Activated T-cell treated with anti-CD3 and anti-CD28 coated beads for 1 hour (primary cell): ENCODE measurements around the gene SPATA17.

Source experiments
- DNase-seq: peaks from one replicate; pipeline ENCODE4 v3.0.0-alpha.2; 2020; ENCODE audit warnings: low read depth

Gene SPATA17

DNA sequence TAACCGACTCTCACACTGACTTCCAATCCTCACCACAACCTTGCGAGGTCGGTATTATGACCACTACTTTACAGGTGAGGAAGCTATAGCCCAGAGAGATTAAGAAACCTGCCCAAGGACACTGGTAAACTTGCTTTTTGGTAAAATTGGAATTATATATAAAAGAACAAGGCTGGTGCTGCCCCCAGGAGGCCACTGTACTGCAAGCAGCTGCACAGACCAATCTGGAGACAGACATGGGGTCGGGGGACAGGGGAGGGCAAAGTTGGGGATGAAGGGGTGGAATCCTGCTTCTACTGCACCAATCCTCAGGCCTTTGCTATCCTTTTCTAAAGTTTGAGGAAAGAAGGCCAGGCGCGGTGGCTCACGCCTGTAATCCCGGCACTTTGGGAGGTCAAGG, 280.8 kb downstream of the SPATA17 start:
- no peak for DNase-seq

DNA sequence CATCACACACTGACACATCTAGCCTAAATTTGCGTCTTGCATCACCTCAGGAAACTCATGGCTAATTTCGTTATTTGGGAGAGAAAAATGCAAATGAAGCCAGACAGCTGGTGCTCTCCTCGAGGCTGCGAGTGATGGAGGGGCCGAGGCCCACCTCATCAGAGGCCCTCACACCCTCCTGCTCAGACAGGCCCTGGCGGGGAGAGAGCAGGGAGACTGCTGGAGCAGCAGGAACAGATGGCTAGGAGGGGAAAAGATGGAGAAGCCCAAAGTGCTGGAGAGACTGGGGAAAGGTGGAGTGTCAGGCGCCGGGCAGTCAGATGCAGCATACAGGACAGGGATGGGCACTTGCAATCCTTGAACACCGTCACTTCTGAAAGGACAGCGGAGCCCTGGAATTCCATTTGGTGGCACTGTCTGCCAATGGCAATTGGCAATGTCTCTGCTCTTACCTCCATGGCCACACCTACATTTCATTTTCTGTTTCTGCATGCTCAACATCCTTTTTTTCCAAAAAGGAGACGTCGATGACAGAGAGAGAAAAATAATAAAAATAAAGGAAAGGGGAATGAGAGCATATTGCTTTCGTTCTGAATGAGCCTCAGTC, 286.2 kb downstream of the SPATA17 start:
- DNase-seq: no peak

DNA sequence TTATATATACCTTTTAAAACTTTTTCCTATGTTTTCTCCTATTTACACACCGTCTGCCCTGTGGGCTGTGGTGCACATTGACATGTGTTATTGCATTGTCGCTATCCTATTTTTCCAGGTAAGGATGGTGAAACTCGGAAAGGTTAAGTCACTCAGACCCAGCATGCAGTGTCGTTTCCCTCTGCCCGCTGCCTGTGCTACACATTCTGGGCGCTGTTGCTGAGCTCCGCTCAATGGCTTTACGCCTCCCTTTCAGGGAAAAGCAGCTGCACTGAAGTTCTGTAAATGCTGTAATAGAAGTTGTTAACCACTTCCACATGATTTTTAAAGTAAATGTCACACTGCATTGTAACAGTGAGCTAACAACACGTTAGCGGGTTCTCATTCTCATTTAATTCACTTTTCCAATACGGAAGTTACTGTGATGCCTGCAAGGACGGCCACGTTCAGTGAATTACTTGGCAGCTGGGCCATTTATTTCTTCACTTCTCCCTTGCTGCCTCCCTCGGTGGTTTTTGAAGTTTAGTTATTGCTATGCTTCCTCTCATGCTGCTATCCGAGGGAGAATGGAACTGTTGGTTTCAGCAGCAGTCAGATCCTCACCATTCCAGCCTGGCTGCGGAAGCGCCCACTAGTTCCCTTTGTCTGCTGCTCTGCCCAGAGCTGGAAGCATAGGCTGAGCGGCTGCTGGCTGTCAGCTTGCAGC, 288.7 kb downstream of the SPATA17 start:
- no peak for DNase-seq
